OCI-LY3 (cell line): ENCODE data around the gene XRCC5.

ENCODE experiments used
- EZH2phosphoT487 ChIP-seq: fragments of 200-600 bp; shearing (Covaris generic); IDR thresholded peaks from 2 replicates; pipeline ENCODE4 v1.6.1; 2018; ENCODE audit warnings: antibody characterized with exemption, mixed run types, low read depth
- TF ChIP-seq, protein P1 (sequence below): fragments of 200-600, 300-600 bp; sonication (generic); IDR thresholded peaks from 2 replicates; pipeline ENCODE4 v1.5.1; 2014; ENCODE audit warnings: antibody characterized with exemption, low read length, low read depth

DNA sequence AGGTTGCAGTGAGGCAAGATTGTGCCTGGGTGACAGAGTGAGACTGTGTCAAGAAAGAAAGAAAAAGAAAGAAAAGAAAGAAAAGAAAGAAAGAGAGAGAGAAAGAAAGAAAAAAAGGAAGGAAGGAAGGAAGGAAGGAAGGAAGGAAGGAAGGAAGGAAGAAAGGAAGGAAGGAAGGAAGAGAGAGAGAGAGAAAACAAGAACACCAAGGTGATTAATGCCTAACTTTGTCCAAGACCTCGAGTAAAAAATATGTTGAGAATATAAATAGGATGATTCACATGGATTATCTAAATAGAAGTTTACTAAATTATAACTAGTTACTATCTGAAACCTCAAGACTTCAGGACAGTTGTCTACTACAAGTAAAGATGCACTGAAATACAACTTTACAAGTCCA is 34.8 kb upstream of the XRCC5 start:
- TF ChIP-seq, protein P1, sequence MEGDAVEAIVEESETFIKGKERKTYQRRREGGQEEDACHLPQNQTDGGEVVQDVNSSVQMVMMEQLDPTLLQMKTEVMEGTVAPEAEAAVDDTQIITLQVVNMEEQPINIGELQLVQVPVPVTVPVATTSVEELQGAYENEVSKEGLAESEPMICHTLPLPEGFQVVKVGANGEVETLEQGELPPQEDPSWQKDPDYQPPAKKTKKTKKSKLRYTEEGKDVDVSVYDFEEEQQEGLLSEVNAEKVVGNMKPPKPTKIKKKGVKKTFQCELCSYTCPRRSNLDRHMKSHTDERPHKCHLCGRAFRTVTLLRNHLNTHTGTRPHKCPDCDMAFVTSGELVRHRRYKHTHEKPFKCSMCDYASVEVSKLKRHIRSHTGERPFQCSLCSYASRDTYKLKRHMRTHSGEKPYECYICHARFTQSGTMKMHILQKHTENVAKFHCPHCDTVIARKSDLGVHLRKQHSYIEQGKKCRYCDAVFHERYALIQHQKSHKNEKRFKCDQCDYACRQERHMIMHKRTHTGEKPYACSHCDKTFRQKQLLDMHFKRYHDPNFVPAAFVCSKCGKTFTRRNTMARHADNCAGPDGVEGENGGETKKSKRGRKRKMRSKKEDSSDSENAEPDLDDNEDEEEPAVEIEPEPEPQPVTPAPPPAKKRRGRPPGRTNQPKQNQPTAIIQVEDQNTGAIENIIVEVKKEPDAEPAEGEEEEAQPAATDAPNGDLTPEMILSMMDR = no peak
- TF ChIP-seq EZH2phosphoT487 = no peak
